GM19035 (cell line): ENCODE data around the gene PKMYT1.
A peak's percentile ranks its signal among the peaks of the same experiment; 100 is the strongest.

Experiments used
- ATAC-seq: cut with Tn5 transposase; IDR thresholded peaks from one replicate; pipeline ENCODE4 v1.9.1; 2021; ENCODE audit not compliant: unreplicated experiment

PKMYT1 gene

GRCh38 chr16:3019594-3020246, 39.5 kb upstream of the PKMYT1 start:
- no peak for ATAC-seq

- ATAC-seq, result no peak
These were observed 37.7 kb upstream of the PKMYT1 start, which contains the start of gene CLDN6 for GRCh38 chr16:3017794-3018506. Gene CLDN6 (minus strand): TSS chr16:3018183. CDS start chr16:3016021, 2,162 bp downstream.

- ATAC-seq, result no peak
These were observed 37.1 kb upstream of the PKMYT1 start for GRCh38 chr16:3017344-3017743.

- no peak for ATAC-seq
These were observed 35.7 kb upstream of the PKMYT1 start for GRCh38 chr16:3015865-3016521.

GRCh38 chr16:3014971-3015370, 34.7 kb upstream of the PKMYT1 start:
- no peak for ATAC-seq

- ATAC-seq, result no peak
These were observed 33.9 kb upstream of the PKMYT1 start for GRCh38 chr16:3013998-3014690.

GRCh38 chr16:3013491-3013951, 33.3 kb upstream of the PKMYT1 start:
- ATAC-seq, result no peak

GRCh38 chr16:3012828-3013420, 32.7 kb upstream of the PKMYT1 start, which contains the start of gene CLDN9:
Gene CLDN9 (plus strand): TSS chr16:3012923. CDS start chr16:3013363, 440 bp downstream.
- no peak for ATAC-seq

GRCh38 chr16:3012246-3012645, 32.0 kb upstream of the PKMYT1 start:
- no peak for ATAC-seq

GRCh38 chr16:3010510-3010909, 30.3 kb upstream of the PKMYT1 start:
- no peak for ATAC-seq

GRCh38 chr16:3009568-3010390, 29.5 kb upstream of the PKMYT1 start:
- no peak for ATAC-seq

- ATAC-seq, result no peak
These were observed 28.4 kb upstream of the PKMYT1 start for GRCh38 chr16:3008690-3009037.

- ATAC-seq, result no peak
These were observed 27.9 kb upstream of the PKMYT1 start for GRCh38 chr16:3007957-3008689.

GRCh38 chr16:3007059-3007956, 27.1 kb upstream of the PKMYT1 start:
- no peak for ATAC-seq

- no peak for ATAC-seq
These were observed 24.6 kb upstream of the PKMYT1 start for GRCh38 chr16:3004781-3005284.

GRCh38 chr16:3004319-3004718, 24.1 kb upstream of the PKMYT1 start:
- peak; percentile 18 for ATAC-seq

- peak; percentile 95 for ATAC-seq
These were observed 23.5 kb upstream of the PKMYT1 start for GRCh38 chr16:3003582-3004270.

GRCh38 chr16:3001316-3001715, 21.1 kb upstream of the PKMYT1 start:
- ATAC-seq, result no peak
